ENCODE measurements around the gene CTPS1.

DNA sequence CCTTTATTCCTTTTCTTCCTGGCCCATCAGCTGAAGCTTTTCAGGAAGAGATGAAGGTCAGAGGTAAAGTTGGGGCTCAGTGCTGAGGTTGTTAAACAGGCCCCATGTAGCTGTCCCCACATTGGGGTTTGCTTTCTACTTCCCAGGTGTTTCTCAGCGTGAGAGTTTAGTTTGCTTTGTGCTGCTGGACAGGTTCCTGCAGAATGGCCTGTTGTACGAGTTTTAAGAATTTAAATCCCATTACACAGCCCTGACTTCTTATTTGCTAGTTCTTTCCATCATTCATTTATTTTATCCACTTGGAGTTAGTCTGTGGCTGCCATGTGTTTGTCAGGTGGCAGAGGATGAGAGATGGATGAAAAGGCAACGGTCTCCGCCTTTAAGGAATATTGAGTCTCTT, 19.2 kb downstream of the CTPS1 start:
- TF ChIP-seq, protein P1, sequence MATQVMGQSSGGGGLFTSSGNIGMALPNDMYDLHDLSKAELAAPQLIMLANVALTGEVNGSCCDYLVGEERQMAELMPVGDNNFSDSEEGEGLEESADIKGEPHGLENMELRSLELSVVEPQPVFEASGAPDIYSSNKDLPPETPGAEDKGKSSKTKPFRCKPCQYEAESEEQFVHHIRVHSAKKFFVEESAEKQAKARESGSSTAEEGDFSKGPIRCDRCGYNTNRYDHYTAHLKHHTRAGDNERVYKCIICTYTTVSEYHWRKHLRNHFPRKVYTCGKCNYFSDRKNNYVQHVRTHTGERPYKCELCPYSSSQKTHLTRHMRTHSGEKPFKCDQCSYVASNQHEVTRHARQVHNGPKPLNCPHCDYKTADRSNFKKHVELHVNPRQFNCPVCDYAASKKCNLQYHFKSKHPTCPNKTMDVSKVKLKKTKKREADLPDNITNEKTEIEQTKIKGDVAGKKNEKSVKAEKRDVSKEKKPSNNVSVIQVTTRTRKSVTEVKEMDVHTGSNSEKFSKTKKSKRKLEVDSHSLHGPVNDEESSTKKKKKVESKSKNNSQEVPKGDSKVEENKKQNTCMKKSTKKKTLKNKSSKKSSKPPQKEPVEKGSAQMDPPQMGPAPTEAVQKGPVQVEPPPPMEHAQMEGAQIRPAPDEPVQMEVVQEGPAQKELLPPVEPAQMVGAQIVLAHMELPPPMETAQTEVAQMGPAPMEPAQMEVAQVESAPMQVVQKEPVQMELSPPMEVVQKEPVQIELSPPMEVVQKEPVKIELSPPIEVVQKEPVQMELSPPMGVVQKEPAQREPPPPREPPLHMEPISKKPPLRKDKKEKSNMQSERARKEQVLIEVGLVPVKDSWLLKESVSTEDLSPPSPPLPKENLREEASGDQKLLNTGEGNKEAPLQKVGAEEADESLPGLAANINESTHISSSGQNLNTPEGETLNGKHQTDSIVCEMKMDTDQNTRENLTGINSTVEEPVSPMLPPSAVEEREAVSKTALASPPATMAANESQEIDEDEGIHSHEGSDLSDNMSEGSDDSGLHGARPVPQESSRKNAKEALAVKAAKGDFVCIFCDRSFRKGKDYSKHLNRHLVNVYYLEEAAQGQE (IDR thresholded peaks at IDR 0.05; ENCODE audit: borderline replicate concordance): no peak
- TF ChIP-seq CTCF (IDR thresholded peaks at IDR 0.05; ENCODE audit: poor library complexity, severe bottlenecking) (no peak), TAF1 (IDR thresholded peaks at IDR 0.05; ENCODE audit: low read depth) (no peak), SMC3 (conservative IDR thresholded peaks at IDR 0.05; ENCODE audit: poor library complexity) (no peak), EZH2 (IDR thresholded peaks at IDR 0.05; ENCODE audit: borderline replicate concordance, insufficient read depth, low read length, poor library complexity, severe bottlenecking) (no peak), MXI1 (conservative IDR thresholded peaks at IDR 0.05; ENCODE audit: poor library complexity, severe bottlenecking) (no peak), EP300 (conservative IDR thresholded peaks at IDR 0.05; ENCODE audit: poor library complexity, severe bottlenecking) (no peak), POLR2AphosphoS5 (IDR thresholded peaks at IDR 0.05) (no peak), RAD21 (conservative IDR thresholded peaks at IDR 0.05) (no peak)
